ENCODE measurements around the gene DNAJC15. TPM values are rescaled to one million over a fixed set of nuclear protein-coding genes. Genes with fewer than 3 reads are reported as not detected.
A peak's percentile ranks its signal among the peaks of the same experiment; 100 is the strongest.

DNAJC15 gene
- total RNA-seq, 2 experiments from 2014 or later: 2.2 TPM; not detected in 1

DNA sequence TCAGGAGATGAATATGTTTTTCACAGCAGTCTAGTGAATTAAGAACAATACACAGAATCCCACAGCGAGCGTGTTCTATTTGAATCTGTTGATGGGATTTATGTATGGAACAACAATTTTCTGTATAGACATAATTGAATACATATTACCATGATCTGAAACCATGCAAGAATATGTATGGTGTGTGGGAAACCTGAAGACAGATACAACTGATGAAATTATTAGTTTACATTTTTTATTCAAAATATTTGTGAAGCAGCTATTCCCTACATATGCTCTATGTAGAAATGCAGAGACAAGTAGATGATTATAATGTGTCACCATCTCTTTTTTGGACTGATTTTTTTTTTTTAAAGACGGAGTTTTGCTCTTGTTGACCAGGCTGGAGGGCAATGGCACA is 91.8 kb downstream of the DNAJC15 start:
- no TSS peak for BruUV-seq (replicated peaks)

GRCh38 chr13:43116242-43116641 is 92.9 kb downstream of the DNAJC15 start:
- H3K79me2 ChIP-seq (ENCODE audit: insufficient read depth, low read depth, low read length): no peaks in the 10 kb centered on the region
- H2AFZ ChIP-seq (ENCODE audit: low read length): no peak overlapping the region
- no peaks in the 10 kb centered on the region for H3K9me3 ChIP-seq (ENCODE audit: low read length)
- no peaks in the 10 kb centered on the region for H3K9me2 ChIP-seq (ENCODE audit: insufficient read depth, low read length)
- BruUV-seq (replicated peaks): no TSS peak
- no peak overlapping the region for H3K4me3 ChIP-seq (ENCODE audit: low read depth, low read length, poor library complexity, severe bottlenecking)
- no peaks in the 10 kb centered on the region for H3K4me1 ChIP-seq (ENCODE audit: insufficient read depth, low read length, poor library complexity, severe bottlenecking)
- intact Hi-C loops (cut with micrococcal nuclease; ENCODE audit: unreplicated experiment): no loop called here
- H3K27ac ChIP-seq (ENCODE audit: low read depth, low read length, poor library complexity, severe bottlenecking): no peak overlapping the region
- TF ChIP-seq, protein P1, sequence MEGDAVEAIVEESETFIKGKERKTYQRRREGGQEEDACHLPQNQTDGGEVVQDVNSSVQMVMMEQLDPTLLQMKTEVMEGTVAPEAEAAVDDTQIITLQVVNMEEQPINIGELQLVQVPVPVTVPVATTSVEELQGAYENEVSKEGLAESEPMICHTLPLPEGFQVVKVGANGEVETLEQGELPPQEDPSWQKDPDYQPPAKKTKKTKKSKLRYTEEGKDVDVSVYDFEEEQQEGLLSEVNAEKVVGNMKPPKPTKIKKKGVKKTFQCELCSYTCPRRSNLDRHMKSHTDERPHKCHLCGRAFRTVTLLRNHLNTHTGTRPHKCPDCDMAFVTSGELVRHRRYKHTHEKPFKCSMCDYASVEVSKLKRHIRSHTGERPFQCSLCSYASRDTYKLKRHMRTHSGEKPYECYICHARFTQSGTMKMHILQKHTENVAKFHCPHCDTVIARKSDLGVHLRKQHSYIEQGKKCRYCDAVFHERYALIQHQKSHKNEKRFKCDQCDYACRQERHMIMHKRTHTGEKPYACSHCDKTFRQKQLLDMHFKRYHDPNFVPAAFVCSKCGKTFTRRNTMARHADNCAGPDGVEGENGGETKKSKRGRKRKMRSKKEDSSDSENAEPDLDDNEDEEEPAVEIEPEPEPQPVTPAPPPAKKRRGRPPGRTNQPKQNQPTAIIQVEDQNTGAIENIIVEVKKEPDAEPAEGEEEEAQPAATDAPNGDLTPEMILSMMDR (conservative IDR thresholded peaks at IDR 0.05; ENCODE audit: low read length): peak; percentile 55
- TF ChIP-seq EZH2phosphoT487 (IDR thresholded peaks at IDR 0.05; ENCODE audit: borderline replicate concordance, low read depth, low read length): no peak
- ChIA-PET CTCF (ENCODE audit: unreplicated experiment) (no interaction called here), POLR2A (no interaction called here)
- H3K4me2 ChIP-seq (ENCODE audit: low read length): no peak overlapping the region
- no peaks in the 10 kb centered on the region for H4K20me1 ChIP-seq (ENCODE audit: insufficient read depth, low read length)
- DNase-seq (ENCODE audit: low spot score): no peak
- no peaks in the 10 kb centered on the region for H3K36me3 ChIP-seq (ENCODE audit: insufficient read depth, low read length)

More for the DNA sequence above, 91.8 kb downstream of the DNAJC15 start:
- no peaks in the 10 kb centered on the region for H3K9me3 ChIP-seq (ENCODE audit: low read length)
- H3K36me3 ChIP-seq (ENCODE audit: insufficient read depth, low read length): no peaks in the 10 kb centered on the region
- CTCF ChIA-PET (ENCODE audit: unreplicated experiment): no interaction called here
- TF ChIP-seq, protein P1 (conservative IDR thresholded peaks at IDR 0.05; ENCODE audit: low read length): no peak
- no peak overlapping the region for H3K4me2 ChIP-seq (ENCODE audit: low read length)
- H3K9me2 ChIP-seq (ENCODE audit: insufficient read depth, low read length): no peaks in the 10 kb centered on the region
- H2AFZ ChIP-seq (ENCODE audit: low read length): no peak overlapping the region
- no peak overlapping the region for H3K27ac ChIP-seq (ENCODE audit: low read depth, low read length, poor library complexity, severe bottlenecking)
- POLR2A ChIA-PET: no interaction called here
- H3K4me3 ChIP-seq (ENCODE audit: low read depth, low read length, poor library complexity, severe bottlenecking): no peak overlapping the region
- intact Hi-C loops (cut with micrococcal nuclease; ENCODE audit: unreplicated experiment): no loop called here
- H3K4me1 ChIP-seq (ENCODE audit: insufficient read depth, low read length, poor library complexity, severe bottlenecking): no peaks in the 10 kb centered on the region
- no peaks in the 10 kb centered on the region for H3K79me2 ChIP-seq (ENCODE audit: insufficient read depth, low read depth, low read length)
- no peaks in the 10 kb centered on the region for H4K20me1 ChIP-seq (ENCODE audit: insufficient read depth, low read length)
- DNase-seq (ENCODE audit: low spot score): no peak

DNA sequence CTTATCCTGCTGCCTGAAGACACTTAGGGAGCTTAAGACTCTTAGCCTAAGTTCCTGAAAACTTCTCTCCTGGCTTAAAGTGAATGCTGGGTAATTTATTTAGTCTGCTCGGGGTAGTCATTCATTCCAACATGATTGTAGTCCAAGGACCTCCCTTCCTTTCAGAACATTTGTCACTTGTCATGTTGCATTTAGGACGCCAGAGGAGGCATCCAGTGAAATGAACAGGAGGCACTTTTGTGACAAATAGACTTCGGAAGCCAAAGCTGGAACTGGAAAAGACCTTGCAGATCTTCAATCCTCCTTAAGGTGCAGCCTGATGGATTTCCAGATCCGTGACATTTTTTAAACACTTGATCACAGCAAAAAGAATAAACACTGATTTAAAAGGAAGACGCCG is 95.1 kb downstream of the DNAJC15 start:
- Histone ChIP-seq H3K27ac (ENCODE audit: low read depth, low read length, poor library complexity, severe bottlenecking) (no peak overlapping the region), H3K9me3 (ENCODE audit: low read length) (no peaks in the 10 kb centered on the region), H3K4me3 (ENCODE audit: low read depth, low read length, poor library complexity, severe bottlenecking) (no peak overlapping the region), H3K36me3 (ENCODE audit: insufficient read depth, low read length) (no peaks in the 10 kb centered on the region), H3K4me1 (ENCODE audit: insufficient read depth, low read length, poor library complexity, severe bottlenecking) (no peaks in the 10 kb centered on the region), H4K20me1 (ENCODE audit: insufficient read depth, low read length) (no peaks in the 10 kb centered on the region), H3K79me2 (ENCODE audit: insufficient read depth, low read depth, low read length) (no peaks in the 10 kb centered on the region), H2AFZ (ENCODE audit: low read length) (no peak overlapping the region), H3K4me2 (ENCODE audit: low read length) (no peak overlapping the region), H3K9me2 (ENCODE audit: insufficient read depth, low read length) (no peaks in the 10 kb centered on the region)
- POLR2A ChIA-PET: no interaction called here
- intact Hi-C loops (cut with micrococcal nuclease; ENCODE audit: unreplicated experiment): no loop called here
- TF ChIP-seq EZH2phosphoT487 (IDR thresholded peaks at IDR 0.05; ENCODE audit: borderline replicate concordance, low read depth, low read length): no peak
- TF ChIP-seq, protein P1 (conservative IDR thresholded peaks at IDR 0.05; ENCODE audit: low read length): no peak
- no peak for DNase-seq (ENCODE audit: low spot score)
- CTCF ChIA-PET (ENCODE audit: unreplicated experiment): no interaction called here
- no TSS peak for BruUV-seq (replicated peaks)
